Measurements from ENCODE around the gene LILRB5.
"Not testable (repeated sequence)": the region's sequence is repeated elsewhere in the genome, so short reads cannot be mapped to it uniquely, and the experiment has no call there.

LILRB5 gene

DNA sequence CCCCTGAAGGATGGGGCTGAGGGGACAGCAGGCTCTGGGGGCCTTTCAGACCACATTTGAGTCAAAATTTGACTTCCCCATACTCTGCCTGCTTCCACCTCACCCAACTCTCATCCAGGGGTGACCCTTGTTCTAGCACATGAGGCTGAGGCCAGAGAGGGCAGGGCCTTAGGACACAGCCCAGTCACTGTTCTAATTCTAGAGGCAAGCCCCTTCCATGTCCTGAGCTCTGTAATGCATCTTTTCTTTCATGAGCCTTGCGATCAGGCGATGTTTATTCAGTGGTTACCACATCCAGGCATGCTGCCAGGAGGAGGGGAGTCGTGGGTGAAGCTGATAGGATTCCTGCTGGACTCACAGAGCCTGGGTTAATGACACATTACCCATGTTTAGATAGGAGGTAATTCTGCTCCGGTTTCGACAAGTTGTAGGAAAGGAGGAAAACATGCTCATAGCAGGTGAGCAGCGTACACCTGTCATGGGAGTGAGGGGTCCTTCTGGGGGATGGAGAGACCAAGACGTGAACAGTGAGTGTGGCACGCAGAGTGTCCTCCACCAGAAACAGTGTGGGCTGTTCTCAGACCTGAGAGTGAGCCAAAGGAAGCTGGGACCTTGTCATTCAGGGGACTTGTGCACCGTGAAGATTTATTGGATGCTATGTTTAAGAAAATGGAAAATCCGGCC is 47.1 kb downstream of the LILRB5 start:
- peak; percentile 72 for DNase-seq

DNA sequence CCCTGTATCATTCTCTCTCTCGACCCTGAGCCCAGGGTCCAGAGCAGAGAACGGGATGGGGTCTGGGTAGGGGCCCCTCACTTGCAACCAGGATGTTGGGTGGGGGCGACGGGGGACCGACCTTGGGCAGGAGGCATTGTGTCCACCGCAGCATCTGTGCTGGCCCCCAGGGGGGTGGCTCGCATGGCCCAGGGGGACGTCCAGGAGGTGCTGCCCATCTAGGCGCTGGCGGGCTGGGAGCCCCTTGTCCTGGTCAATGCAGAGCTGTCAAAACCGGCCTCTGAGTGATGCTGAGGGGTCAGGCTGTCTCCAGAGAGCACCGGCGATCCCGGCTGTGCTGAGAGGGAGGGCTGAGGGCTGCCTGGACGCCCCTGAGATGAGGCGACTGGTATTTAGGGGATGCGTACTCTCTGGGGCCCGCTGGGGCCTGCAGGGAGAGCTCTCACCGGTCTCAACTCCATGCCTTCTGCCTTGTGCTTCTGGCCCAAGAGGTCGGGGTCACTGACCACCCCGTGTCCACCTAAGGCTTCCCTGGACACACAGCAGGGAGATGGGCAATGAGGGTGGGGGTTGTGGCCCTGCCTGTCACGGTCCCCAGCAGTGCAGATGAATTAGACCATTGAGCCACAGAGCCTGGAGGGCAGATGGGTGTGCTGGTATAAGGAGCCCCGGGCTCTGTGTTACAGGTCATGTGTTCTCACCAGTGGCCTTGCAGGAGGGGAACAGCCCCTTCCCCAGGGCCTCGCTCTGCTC is 47.8 kb downstream of the LILRB5 start:
- DNase-seq: no peak

DNA sequence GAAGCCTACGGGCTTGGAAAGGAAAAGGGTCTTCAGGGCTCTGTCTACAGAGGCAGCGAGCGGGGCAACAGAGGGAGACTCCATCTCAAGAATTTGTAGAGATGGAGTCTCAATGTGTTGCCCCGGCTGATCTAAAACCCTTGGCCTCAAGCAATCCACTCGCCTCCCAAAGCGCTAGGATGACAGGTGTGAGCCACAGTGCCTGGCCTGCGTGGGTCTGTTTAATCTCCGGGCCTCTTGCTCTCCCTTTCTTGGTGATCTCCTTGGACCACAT is 48.4 kb downstream of the LILRB5 start:
- no peak for DNase-seq

DNA sequence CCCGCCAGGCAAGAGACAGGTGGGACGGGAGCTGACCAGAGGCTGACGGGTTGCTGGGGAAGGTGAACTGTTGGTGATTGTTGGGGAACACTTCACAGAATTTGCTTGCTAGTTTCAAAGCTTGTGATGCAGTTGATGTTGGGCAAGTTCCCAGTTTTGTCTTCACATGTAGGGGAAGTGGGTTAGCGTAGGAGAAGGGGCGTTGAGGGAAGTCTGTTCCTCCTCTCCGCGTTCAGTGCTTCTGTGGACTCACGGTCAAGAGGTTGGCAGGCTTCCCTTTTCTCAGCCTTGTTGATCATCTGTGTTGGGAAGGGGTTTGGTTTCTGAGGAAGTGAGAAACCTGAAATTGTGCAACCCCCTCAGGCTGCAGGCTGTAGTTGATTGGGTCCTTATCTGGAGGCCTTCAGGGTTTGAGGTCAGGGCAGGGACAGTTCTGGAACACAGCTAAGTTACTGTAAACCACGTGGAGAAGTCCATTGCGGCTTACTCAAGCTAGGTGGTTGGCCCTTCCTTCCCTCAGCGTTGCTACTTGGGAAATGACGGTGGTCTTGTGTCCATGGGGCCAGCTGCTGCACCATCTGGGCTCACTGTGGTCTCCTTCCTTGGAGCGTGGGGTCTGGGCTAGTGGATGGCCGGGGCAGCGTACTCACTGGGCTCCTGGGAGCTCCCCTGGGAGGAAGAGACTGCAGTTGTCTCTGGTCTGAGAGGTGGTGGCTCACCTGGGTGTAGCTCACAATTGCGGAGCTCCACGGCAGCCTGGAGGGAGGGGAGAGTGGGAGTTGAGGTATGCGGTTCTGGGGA is 48.9 kb downstream of the LILRB5 start:
- DNase-seq: peak; percentile 97

DNA sequence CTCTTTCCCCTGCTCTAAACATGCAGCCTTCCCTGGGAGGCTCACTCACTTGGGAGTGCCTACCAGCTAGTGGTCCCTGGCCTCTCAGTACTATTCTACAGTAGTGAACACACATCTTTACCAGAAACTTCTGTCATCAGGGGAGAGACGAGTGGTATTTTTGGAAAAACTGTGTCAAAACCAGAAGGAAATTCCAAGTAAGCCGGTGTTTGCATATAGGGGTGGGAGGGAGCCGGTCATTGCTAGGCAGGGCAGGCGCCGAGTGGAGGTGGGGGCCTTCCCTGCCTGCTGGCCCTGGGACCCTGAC is 49.4 kb downstream of the LILRB5 start:
- no peak for DNase-seq

DNA sequence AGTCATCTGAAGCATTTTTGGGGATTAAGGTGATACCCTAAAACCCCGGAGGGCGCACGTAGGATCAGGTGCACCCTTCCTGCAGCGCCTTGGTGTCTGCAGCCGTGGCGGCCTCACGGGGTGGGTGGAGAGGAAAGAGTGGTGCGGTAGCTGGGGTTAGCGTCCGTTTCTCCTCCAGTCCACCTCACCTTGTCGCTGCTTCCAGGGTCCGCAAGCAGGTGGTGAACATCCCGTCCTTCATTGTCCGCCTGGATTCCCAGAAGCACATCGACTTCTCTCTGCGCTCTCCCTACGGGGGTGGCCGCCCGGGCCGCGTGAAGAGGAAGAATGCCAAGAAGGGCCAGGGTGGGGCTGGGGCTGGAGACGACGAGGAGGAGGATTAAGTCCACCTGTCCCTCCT is 49.9 kb downstream of the LILRB5 start:
- DNase-seq: not testable (repeated sequence)

DNA sequence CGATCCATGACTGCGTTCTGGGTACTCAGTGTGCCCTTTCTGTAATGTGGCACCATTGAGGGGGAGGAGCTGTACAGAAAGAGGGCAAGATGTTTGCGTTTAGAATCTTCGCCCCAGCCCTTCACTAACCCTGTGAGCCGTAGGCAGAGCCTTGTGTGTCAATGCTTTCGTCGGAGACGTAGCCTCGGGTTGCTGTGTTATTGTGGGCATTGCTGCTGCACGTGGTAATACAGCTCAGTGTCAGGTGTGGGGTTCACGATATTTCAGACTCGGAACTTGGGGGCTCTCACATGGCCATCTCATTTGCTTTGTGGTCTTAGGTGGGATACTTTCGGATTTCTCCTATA is 50.3 kb downstream of the LILRB5 start:
- no peak for DNase-seq

DNA sequence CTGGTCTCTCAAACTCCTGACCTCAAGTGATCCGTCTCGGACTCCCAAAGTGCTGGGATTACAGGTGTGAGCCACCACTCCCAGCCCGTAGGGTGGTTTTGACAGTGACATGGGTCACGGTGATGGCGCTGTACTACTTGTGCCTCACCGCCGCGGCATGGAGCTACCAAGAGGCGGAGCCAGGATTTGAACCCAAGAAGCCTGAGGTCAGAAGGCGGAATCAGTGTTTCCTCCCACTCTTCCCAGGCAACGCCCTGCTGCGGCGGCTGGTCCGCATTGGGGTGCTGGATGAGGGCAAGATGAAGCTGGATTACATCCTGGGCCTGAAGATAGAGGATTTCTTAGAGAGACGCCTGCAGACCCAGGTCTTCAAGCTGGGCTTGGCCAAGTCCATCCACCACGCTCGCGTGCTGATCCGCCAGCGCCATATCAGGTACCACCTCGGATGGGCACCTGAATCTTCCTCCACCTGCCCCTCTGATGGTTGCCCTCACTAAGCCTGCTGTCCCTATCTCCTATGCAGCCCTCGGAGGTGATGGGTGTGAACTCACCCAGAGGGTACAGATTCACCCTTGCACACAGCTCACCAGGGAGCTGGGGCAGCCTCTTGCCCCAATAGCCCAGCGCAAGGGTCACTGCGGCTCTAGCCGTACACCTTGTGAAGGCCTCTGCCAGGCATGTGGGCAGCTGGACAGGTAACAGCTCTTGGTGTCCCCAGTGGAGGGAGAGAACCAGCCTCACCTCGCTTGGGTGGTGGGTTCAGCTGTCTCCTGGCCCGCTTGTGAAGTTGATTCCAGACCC is 50.8 kb downstream of the LILRB5 start:
- DNase-seq: no peak

DNA sequence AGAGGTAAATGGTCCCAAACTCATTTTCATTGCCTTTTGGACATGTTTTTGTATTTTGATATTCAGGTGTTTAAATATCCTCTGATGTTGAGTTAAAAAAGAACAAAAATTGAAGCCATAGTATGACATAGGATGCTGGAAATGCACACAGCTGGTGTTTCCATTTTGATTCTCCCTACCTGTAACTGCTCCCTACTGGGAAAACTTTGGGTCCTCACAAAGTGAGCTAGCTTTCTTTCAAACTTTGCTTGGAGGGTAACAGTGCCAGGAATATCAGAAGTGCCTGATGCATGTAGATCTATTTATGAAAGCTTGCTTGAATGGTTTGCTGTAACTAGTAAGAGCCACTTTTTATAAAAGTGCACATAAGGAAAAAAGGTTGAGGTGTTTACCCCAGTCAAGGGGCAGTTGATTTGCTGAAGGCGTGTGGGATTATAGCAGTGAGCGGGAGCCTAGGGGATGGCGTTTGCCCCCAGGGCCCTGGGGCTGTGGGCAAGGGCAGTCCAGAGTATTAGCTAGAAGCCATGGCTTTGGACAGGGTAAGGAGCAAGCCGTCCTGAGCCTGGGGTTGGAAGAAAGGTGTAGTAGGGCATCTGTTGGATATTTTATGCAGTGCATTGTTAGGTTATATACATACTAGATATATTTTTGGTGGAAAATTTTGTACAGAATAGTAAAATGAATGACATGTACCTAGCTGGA is 52.2 kb downstream of the LILRB5 start:
- no peak for DNase-seq

DNA sequence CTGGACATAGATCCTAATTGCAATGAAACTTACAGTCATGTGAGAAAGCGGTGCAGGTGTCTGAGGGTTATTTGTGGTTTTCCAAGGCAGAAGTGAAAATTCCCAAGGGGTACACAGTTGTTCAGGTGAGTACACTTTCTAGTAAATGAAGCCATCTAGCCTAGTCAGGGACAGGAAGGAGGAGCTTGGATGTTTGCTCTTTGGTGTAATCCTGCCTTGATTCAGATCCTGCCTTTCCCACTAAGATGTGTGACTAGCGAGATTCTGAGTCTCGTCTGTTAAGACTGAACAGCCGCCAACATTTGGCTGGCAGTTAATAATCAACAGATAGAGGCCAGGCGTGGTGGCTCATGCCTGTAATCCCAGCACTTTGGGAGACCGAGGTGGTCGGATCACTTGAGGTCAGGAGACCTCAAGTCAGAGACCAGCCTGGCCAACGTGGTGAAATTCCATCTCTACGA is 53.9 kb downstream of the LILRB5 start:
- no peak for DNase-seq

DNA sequence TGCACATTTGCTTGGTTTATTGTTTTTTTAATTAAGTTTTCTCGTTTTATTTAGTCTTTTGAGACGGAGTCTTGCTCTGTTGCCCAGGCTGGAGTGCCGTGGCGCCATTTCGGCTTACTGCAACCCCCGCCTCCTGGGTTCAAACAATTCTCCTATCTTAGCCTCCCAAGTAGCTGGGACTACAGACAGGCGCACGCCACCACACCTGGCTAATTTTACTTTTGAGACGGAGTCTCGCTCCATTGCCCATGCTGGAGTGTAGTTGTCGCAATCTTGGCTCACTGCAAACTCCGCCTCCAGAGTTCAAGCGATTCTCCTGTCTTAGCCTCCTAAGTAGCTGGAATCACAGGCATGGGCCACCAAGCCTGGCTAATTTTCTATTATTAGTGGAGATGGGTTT is 55.1 kb downstream of the LILRB5 start:
- no peak for DNase-seq

DNA sequence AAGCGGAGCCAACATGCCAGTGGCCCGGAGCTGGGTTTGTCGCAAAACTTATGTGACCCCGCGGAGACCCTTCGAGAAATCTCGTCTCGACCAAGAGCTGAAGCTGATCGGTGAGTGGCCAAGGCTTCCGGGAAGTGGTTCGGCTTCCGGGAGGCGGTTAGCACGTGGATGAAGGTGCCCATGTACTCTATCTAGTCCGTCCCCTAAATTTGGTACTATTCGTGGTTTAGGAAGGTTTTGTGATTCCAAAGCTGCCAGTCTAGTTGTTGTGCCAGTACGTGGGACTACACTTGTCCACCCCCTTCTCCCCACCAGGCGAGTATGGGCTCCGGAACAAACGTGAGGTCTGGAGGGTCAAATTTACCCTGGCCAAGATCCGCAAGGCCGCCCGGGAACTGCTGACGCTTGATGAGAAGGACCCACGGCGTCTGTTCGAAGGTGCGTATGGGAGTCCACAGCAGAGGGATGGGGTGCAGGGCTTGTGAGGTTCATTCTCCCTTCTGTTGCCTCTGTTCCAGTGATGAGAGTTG is 55.8 kb downstream of the LILRB5 start:
- no peak for DNase-seq
